Measurements from ENCODE around the gene CAMTA1. TPM values are rescaled to one million over a fixed set of nuclear protein-coding genes. Genes with fewer than 3 reads are reported as not detected.

Gene CAMTA1
- total RNA-seq, 1 donor from 2014 or later = 62.9 TPM

DNA sequence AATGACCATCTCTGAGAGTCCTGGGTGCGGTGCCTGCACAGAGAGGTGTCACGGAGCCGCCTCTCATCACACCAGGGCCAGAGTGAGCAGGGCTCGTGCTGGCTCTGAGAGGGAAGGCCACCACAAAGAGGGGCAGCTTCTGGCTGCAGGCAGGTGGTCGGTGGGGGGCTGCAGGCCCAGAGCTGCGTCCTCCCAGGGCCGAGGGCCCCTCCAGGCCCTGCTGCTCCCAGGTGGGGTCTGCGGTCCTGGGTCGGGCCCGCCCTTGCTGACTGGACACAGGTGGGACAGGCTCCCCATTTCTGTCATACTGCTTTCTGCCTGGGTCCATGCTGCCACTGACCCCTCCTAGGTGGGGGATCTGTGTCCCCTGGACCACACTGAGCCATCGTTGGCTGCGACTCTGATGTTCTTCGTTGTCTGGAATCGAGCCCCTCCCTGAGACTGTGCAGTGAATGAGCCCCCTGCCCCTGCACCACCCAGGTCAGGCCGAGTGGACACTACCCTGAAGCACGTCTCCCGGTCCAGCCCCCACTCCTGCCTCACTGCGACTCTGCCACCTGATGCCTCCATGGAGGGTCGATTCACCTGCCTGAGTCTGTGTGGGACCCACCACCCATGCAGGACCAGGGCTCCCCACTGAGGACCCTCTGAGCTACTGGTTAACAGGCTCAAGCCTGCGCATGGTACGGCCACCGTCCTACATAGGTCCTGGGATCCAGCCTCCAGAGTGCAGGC lies 653.8 kb downstream of the CAMTA1 start:
- DNase-seq (ENCODE audit: extremely low spot score in 2 of 2) = no peak
- Histone ChIP-seq H3K27me3 (no peaks in the 10 kb centered on the region), H3K4me3 (no peak overlapping the region), H3K36me3 (no peaks in the 10 kb centered on the region), H3K4me1 (no peaks in the 10 kb centered on the region), H3K27ac (no peak overlapping the region), H3K9me3 (no peaks in the 10 kb centered on the region)
- intact Hi-C loops (cut with DNase I) = no loop called here
- TF ChIP-seq POLR2A (IDR thresholded peaks at IDR 0.05) = no peak
- TF ChIP-seq POLR2AphosphoS5 (IDR thresholded peaks at IDR 0.05; ENCODE audit: insufficient read depth in 1 of 2, low read depth in 1 of 2) = no peak
- TF ChIP-seq, protein P1, sequence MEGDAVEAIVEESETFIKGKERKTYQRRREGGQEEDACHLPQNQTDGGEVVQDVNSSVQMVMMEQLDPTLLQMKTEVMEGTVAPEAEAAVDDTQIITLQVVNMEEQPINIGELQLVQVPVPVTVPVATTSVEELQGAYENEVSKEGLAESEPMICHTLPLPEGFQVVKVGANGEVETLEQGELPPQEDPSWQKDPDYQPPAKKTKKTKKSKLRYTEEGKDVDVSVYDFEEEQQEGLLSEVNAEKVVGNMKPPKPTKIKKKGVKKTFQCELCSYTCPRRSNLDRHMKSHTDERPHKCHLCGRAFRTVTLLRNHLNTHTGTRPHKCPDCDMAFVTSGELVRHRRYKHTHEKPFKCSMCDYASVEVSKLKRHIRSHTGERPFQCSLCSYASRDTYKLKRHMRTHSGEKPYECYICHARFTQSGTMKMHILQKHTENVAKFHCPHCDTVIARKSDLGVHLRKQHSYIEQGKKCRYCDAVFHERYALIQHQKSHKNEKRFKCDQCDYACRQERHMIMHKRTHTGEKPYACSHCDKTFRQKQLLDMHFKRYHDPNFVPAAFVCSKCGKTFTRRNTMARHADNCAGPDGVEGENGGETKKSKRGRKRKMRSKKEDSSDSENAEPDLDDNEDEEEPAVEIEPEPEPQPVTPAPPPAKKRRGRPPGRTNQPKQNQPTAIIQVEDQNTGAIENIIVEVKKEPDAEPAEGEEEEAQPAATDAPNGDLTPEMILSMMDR (IDR thresholded peaks at IDR 0.05) = no peak

DNA sequence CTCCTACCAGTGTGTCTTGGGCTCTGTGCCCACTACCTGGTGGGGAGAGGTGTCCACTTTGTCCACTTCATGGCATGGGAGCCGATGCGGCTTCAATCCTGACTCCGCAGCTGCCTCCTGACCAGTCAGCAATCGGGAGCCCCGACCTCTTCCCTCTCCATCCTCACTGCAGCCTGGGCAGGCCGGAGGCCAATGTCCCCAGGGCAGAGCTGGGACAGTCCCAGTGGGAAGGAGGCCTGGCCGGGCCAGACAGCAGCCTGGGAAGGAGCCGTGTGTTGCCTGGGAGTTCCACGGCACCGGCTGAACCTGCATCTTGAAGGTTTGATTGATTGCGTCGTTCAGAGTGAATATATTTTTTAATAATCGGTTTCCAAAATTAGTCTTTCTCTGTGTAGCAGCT lies 654.9 kb downstream of the CAMTA1 start:
- Histone ChIP-seq H3K36me3 (no peaks in the 10 kb centered on the region), H3K4me1 (no peaks in the 10 kb centered on the region), H3K9me3 (no peaks in the 10 kb centered on the region), H3K27ac (no peak overlapping the region), H3K27me3 (no peaks in the 10 kb centered on the region), H3K4me3 (no peak overlapping the region)
- no peak for TF ChIP-seq POLR2A (IDR thresholded peaks at IDR 0.05)
- no peak for TF ChIP-seq POLR2AphosphoS5 (IDR thresholded peaks at IDR 0.05; ENCODE audit: insufficient read depth in 1 of 2, low read depth in 1 of 2)
- TF ChIP-seq, protein P1 (IDR thresholded peaks at IDR 0.05) = no peak
- intact Hi-C loops (cut with DNase I) = no loop called here
- DNase-seq (ENCODE audit: extremely low spot score in 2 of 2) = no peak

- Histone ChIP-seq H3K36me3 (no peaks in the 10 kb centered on the region), H3K27ac (no peak overlapping the region), H3K27me3 (no peaks in the 10 kb centered on the region), H3K4me1 (no peaks in the 10 kb centered on the region), H3K4me3 (no peak overlapping the region), H3K9me3 (no peaks in the 10 kb centered on the region)
- no peak for DNase-seq (ENCODE audit: extremely low spot score in 2 of 2)
- intact Hi-C loops (cut with DNase I) = no loop called here
- TF ChIP-seq POLR2A (IDR thresholded peaks at IDR 0.05) (no peak), POLR2AphosphoS5 (IDR thresholded peaks at IDR 0.05; ENCODE audit: insufficient read depth in 1 of 2, low read depth in 1 of 2) (no peak)
- TF ChIP-seq, protein P1 (IDR thresholded peaks at IDR 0.05) = no peak
Observed at GRCh38 chr1:7441143-7441841, 656.0 kb downstream of the CAMTA1 start.

GRCh38 chr1:7442036-7442435 lies 656.8 kb downstream of the CAMTA1 start:
- intact Hi-C loops (cut with DNase I) = no loop called here
- TF ChIP-seq POLR2AphosphoS5 (IDR thresholded peaks at IDR 0.05; ENCODE audit: insufficient read depth in 1 of 2, low read depth in 1 of 2) (no peak), POLR2A (IDR thresholded peaks at IDR 0.05) (no peak)
- TF ChIP-seq, protein P1 (IDR thresholded peaks at IDR 0.05) = no peak
- H3K27me3 ChIP-seq = no peaks in the 10 kb centered on the region
- H3K4me1 ChIP-seq = no peaks in the 10 kb centered on the region
- H3K27ac ChIP-seq = no peak overlapping the region
- no peaks in the 10 kb centered on the region for H3K9me3 ChIP-seq
- no peaks in the 10 kb centered on the region for H3K36me3 ChIP-seq
- no peak overlapping the region for H3K4me3 ChIP-seq
- DNase-seq (ENCODE audit: extremely low spot score in 2 of 2) = no peak

- intact Hi-C loops (cut with DNase I) = no loop called here
- no peak for DNase-seq (ENCODE audit: extremely low spot score in 2 of 2)
- TF ChIP-seq, protein P1 (IDR thresholded peaks at IDR 0.05) = no peak
- TF ChIP-seq POLR2AphosphoS5 (IDR thresholded peaks at IDR 0.05; ENCODE audit: insufficient read depth in 1 of 2, low read depth in 1 of 2) (no peak), POLR2A (IDR thresholded peaks at IDR 0.05) (no peak)
- no peak overlapping the region for H3K27ac ChIP-seq
- no peaks in the 10 kb centered on the region for H3K9me3 ChIP-seq
- H3K4me1 ChIP-seq = no peaks in the 10 kb centered on the region
- H3K36me3 ChIP-seq = no peaks in the 10 kb centered on the region
- no peak overlapping the region for H3K4me3 ChIP-seq
- H3K27me3 ChIP-seq = no peaks in the 10 kb centered on the region
Observed at GRCh38 chr1:7442918-7443317, 657.7 kb downstream of the CAMTA1 start.
